Inflammatory macrophage treated with lipopolysaccharide for 4 hours (primary cell): ENCODE data around the gene TCEA2.
A peak's percentile ranks its signal among the peaks of the same experiment; 100 is the strongest.
"Not testable (repeated sequence)": the region's sequence is repeated elsewhere in the genome, so short reads cannot be mapped to it uniquely, and the experiment has no call there.

ENCODE experiments used
- DNase-seq: peaks from one replicate; pipeline ENCODE4 v3.0.0-alpha.2; 2020

The TCEA2 gene

DNA sequence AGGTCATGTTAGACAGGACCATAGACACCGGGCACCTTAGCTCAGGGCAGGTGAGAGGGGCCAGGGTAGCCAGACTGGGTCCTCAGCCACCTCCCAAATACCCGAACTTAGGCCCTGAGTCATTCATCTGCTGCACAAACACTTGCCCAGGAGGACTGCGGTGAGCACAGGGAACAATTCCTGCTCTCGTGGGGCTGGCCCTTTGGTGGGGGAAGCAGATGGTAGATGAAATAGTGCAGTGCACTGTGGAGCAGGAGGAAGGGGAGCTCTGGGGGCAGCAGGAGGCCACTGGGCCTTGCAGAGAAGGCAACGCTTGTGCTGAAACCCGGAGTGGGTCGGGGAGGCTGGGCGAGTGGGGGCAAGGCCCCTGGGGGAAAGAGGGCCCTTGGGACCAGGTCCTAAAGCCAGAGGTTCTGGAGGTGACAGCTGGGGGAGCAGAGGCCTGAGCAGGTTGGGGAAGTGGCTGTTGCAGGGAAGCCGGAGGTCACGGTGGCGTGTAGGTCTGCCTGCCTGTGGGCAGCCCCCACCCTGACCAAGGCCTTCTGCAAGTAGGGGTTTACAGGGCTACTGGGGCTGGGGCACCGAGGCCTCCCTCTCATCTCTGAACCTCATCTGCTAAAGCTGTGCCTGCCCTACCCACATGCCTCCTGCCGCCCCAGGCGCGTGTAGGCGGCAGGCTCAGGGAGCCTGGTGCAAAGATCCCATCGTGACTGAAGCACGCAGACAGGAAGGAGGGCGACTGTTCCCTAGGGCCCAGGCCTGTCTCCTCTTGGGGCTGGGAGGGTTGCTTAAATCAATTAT is 49.0 kb downstream of the TCEA2 start:
- DNase-seq = peak; percentile 20

DNA sequence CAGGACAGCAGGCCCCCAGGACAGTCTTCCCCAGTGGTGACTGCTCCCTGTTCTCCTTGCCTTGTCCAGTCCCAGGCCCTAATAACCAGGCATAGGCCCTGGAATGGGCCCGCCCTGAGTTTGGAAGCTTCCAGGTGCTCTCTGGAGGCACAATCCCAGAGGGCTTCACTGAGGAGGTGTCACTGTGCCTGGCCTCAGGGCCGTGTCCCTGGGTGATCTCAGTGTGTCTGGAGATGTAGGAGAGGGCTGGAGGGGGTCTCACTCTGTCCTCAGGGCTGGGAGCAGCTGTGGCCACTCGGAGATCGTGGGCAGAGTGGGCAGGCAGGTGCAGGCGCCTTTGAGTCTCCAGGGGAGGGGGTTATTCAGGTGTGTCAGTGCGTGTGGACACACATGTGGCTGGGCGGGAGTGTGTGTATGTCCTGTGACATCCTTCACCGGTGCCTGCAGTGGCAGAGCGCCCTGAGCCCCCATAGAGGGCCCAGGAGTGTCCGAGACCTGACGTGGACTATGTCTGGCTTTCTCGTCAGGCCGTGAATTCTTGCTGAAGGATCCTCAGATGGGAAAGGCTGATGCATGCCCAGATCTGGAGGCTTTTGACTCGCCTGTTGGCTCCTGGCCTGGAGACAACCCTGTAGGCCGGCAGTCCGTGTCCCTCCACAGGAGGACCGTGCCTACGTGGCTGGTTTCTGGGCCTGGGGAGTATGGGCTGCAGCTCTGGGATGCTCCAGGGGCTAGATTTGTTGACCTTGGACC is 49.9 kb downstream of the TCEA2 start:
- no peak for DNase-seq

DNA sequence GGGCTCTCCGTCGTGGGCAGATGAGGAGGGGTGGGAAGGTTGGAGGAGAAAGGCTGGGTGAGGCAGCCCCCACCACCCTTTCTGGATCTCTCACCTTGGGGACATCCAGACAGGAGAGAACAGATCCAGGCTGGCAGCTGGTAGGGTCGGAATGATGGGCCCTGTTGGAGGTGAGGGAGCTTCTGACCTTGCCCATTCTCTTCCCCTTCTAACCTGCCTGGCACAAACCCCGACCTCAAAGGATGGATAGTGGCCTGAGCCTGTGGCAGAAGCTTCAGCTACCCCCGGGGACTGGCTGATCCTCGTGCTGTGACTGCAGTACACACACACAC is 50.4 kb downstream of the TCEA2 start:
- no peak for DNase-seq

DNA sequence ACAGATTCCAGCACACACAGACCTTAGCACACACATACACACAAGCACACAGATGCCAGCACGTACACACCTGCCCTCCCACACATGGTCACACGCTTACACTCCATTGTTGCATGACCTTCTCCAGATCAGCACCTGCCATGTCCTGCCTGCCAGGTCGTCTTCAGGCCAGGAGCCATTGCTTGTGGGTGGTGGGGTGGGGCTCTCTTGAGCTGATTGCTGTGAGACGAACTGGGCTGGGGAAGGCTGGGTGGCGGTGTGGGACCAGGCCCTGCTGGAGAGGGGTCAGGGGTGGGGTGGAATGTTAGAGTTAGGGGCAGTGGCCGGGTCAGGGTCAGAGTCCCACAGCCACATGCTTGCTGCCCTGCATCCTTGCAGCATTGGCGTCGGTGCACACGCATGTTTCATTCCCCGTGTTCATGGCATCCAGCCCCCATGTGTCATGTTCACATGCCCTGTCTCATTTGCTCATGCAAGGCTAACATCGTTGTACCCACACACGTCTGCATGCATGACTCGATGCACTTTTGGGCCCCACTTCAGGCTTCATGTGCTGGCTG is 50.9 kb downstream of the TCEA2 start:
- DNase-seq = no peak

DNA sequence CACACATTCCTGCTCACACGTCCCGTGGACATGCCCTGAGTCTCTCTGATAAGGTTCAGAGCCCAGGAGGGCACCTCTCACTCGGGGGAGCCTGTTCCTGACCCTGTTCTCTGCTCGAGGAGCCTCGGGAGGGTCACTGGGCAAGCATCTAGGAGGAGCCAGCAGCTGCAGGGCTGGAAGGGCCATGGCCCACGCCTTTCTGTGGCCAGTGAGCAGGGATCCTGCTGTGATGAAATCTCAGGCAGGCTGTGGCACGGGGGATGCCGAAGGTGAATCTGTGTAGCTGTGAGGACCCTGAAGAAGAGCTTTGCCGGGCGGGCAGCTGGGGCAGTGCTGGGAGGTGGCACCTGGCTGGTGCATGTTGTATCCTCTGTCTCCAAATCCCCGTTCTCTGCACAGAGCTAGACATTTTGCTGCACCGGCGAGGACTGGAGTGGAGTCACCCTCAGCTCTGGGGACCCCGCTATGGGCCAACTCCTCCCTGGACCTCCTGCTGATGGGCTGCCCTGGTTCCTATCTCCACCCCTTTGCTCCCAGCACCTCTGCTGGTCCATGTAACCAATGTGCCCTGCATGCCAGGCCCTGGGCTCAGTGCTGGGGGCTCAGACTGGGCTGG is 51.5 kb downstream of the TCEA2 start:
- DNase-seq = no peak

DNA sequence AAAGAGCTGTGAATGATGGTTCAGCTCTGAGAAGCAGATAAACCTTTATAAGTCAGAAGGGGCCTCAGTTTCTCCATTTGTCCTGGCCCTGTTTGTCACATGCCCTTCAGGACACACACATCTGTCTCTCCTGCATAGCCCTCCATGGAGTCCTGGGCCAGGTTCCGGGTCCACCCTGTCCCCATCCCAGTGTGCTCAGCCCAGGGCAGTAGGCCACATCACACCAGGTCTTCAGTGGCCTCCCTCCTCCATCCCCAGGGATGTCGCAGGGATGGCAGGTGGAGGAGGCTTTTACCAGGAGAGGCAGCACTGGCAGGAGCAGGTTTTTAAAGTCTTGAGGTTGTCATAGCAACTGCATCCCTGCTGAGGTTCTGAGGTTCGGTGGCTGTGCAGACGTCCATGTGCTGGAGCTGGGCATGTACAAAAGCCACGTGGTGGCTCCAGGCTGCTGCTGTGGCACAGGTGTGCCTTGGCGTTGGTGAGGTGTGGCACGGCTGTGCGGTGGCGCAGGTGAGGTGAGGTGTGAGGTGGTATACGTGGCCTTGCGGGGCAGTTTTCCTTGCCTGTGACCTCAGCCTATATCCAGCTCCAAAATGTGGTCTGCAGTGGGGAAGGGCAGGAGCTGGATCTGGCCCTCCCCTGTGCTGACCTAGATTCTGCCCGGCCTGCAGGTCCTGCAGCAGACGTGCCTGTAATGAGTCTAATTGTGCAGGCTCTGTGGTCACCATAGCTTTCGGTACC is 52.3 kb downstream of the TCEA2 start:
- no peak for DNase-seq

DNA sequence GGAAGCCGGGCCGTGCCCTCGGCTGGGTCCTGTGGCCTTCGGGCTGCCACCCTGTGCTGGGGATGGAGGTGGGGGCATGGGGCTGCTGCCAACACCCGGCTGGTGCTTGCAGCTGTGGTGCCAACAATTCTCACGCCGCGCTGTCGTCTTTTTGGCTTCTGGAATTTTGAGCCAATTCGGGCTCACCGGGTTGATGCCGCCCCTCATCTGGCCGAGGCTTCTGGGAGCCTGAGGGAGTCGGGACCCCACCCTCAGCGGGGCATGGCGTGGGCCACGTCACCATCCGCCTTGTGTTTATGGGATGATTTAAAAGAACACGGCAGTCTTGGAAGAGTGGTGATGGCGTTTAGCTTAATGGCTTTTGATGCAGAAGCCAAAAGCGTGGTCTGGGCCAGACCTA is 53.0 kb downstream of the TCEA2 start:
- no peak for DNase-seq

DNA sequence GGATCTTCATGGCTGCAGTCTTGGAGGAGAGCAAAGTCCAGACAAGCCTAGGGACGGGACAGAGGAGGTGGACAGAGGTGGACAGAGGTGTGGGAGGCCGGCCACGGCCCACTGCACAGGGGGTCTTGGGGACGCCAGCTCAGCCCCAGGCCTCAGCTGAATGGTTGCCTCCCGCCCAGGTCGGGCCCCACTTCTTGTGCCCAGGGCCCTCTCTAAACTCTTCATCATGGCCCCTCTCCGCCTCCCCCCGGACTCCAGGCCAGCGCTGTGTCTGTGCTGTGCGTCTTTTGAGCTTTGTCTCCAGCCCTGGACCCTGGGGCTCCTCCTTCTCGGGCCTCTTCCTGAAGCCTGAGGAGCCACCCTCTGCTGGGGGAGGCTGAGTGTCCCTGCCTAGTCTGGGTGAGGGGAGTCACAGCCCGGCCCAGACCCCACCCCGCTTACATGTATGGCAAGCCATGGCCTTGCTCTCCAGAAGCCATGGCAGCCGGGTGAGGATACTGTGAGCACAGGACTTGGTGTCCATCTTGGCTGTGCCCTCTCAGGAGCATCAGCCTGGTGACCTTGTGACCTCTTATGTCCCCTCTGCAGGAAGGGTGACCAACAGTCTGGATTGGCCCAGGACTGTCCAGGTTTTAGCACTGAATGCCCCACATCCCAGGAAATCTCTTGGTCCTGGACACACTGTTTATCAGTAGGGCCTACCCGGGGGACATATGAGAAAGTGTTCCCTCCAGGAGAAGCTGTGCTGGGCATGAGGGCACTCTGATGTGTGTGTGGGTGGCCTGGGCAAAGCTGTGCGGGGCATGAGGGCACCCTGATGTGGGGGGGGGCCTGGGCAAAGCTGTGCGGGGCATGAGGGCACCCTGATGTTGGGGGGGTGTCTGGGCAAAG is 53.8 kb downstream of the TCEA2 start:
- no peak for DNase-seq

DNA sequence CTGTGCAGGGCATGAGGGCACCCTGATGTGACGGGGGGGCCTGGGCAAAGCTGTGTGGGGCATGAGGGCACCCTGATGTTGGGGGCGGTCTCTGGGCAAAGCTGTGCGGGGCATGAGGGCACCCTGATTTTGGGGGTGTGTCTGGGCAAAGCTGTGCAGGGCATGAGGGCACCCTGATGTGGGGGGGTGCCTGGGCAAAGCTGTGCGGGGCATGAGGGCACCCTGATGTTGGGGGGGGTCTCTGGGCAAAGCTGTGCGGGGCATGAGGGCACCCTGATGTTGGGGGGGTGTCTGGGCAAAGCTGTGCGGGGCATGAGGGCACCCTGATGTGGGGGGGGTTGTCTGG is 54.4 kb downstream of the TCEA2 start:
- DNase-seq = not testable (repeated sequence)

DNA sequence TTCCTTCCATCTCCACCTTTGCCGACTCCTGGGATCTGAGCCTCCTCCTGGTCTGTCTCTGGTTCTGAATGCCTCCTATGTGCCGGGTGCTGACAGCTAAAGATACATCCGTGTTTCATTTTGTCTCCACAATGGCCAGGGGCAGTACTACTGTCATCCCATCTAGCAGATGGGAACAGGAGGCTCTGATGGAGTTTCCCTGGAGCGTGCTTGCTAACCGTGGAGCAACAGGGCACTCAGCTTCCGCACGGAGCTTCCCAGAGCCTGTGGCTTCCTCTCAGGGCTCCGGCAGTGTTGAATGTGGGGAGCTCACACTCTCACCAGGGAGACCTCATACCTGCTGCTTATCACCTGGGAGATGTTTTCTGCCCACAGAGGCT is 56.3 kb downstream of the TCEA2 start:
- DNase-seq = no peak

DNA sequence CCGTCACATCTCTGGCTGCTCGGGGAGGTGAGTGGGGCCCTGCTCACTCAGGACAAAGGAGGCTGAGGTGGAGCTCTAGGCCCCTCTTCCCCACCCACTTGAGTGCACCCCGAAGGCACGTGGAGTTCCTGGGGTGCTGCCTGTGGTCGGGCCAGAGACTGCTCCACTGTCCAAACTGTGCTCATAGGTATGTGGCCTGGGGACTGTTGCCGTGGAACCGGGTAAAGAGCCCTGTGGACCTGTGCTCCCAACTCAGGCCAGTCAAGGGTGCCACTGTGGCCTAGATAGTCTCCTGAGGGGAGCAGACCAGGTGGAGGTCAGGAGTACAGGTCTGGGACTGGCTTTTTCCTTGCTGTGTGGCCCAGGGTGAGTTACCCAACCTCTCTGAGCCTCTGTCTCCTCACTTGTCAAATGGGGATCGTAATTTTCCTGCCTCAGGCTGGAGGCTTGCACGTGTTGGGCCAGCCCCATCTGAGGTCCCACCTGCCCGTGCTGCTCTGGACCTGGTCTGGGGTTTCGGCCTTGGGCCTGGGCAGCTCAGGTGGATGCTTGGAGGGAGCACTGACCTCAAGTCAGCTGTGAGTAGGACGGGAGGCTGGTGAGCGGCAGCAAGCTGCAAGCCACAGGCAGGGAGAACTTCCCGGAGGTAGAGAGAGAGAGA is 56.8 kb downstream of the TCEA2 start:
- no peak for DNase-seq

DNA sequence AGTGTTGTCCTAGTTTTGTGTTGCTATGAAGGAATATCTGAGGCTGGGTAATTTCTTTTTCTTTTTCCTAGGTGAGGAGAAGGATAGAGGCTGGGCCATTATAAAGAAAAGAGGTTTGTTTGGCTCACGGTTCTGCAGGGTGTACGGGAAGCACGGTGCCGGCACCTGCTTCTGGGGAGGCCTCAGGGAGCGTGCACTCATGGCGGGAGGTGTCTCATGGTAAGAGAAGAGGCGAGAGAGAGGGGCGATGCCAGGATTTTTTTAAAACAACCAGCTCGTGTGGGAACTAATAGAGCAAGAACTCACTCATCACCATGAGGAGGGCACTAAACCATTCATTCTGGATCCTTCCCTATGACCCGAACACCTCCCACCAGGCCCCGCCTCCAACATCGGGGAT is 58.6 kb downstream of the TCEA2 start:
- no peak for DNase-seq
